H1 (cell line): ENCODE data around the gene GDI2. TPM values are rescaled to one million over a fixed set of nuclear protein-coding genes. Genes with fewer than 3 reads are reported as not detected.

Experiments used
- CTCF ChIA-PET: fragments of 300-600 bp; sonication (Branson Sonifier 250); formaldehyde crosslinking; loops from one replicate; lab custom pipeline; 2021; ENCODE audit not compliant: partially characterized antibody; lab: Charles Lee
- POLR2A ChIA-PET: fragments of 300-600 bp; sonication (Branson Sonifier 250); formaldehyde crosslinking; loops from one replicate; lab custom pipeline; 2021; ENCODE audit warnings: inconsistent platforms; ENCODE audit not compliant: partially characterized antibody; lab: Charles Lee
- DNase-seq, 2 experiments: peaks; one replicate each; pipeline versions ENCODE4 v3.0.0 to v3.0.0-alpha.2; 2010 to 2022; ENCODE audit warnings: low spot score in 2 of 2, low read depth in 1 of 2, mixed read lengths in 1 of 2
- FAIRE-seq: peaks from 2 replicates; lab custom pipeline; 2011; peaks lifted over from hg19 to GRCh38; lab: Jason Lieb, UNC
- H2AFZ ChIP-seq: 2 replicates; pipeline ENCODE4 v1.8.1; 2012; ENCODE audit warnings: low read length, inconsistent platforms
- H2AK5ac ChIP-seq: 2 replicates; pipeline ENCODE4 v1.6.1; 2013; ENCODE audit warnings: low read depth, low read length
- H2BK120ac ChIP-seq: replicated peaks from 2 replicates; pipeline ENCODE3; 2013; ENCODE audit warnings: low read depth, low read length, inconsistent platforms
- H2BK12ac ChIP-seq: 2 replicates; pipeline ENCODE4 v1.6.1; 2013; ENCODE audit warnings: low read depth, low read length
- H2BK15ac ChIP-seq: 2 replicates; pipeline ENCODE4 v1.6.1; 2013; ENCODE audit warnings: low read length
- H2BK20ac ChIP-seq: 2 replicates; pipeline ENCODE4 v1.6.1; 2013; ENCODE audit warnings: low read length
- H2BK5ac ChIP-seq: 2 replicates; pipeline ENCODE4 v1.6.1; 2013; ENCODE audit warnings: low read depth, low read length
- H3K14ac ChIP-seq: 2 replicates; pipeline ENCODE4 v1.6.1; 2013; ENCODE audit warnings: inconsistent platforms; ENCODE audit not compliant: insufficient read length
- H3K18ac ChIP-seq: 2 replicates; pipeline ENCODE4 v1.6.1; 2013; ENCODE audit warnings: low read length; ENCODE audit errors: extremely low read depth
- H3K23ac ChIP-seq: 2 replicates; pipeline ENCODE4 v1.6.1; 2013; ENCODE audit warnings: inconsistent platforms; ENCODE audit not compliant: insufficient read length
- H3K23me2 ChIP-seq: 2 replicates; pipeline ENCODE4 v1.6.1; 2013; ENCODE audit warnings: low read depth, low read length
- H3K27ac ChIP-seq: 2 replicates; pipeline ENCODE4 v1.6.1; 2011; ENCODE audit warnings: low read depth, low read length, inconsistent platforms
- H3K27me3 ChIP-seq, 4 experiments: replicated peaks in 1 of 4; 1 replicate in 1 of 4; 2 replicates in 3 of 4; pipeline versions ENCODE4 v1.6.1 to v1.8.1; 2011 to 2013; ENCODE audit warnings: low read length in 3 of 4, mild to moderate bottlenecking in 3 of 4, inconsistent platforms in 2 of 4, mixed read lengths in 2 of 4, moderate library complexity in 1 of 4; ENCODE audit not compliant: control insufficient read depth in 3 of 4, insufficient read depth in 3 of 4; ENCODE audit errors: extremely low read depth in 1 of 4
- H3K36me3 ChIP-seq, 4 experiments: 2 replicates each; pipeline versions ENCODE4 v1.6.1 to v1.8.1; 2011 to 2013; ENCODE audit warnings: mild to moderate bottlenecking in 4 of 4, low read length in 3 of 4, moderate library complexity in 2 of 4, control low read depth in 1 of 4, inconsistent platforms in 1 of 4; ENCODE audit not compliant: insufficient read depth in 4 of 4, control insufficient read depth in 2 of 4
- H3K4ac ChIP-seq: replicated peaks from 2 replicates; pipeline ENCODE3; 2013; ENCODE audit warnings: low read length, low read depth, mixed read lengths, inconsistent platforms; ENCODE audit not compliant: insufficient read length
- H3K4me1 ChIP-seq, 4 experiments: replicated peaks in 1 of 4; 1 replicate in 1 of 4; 2 replicates in 3 of 4; pipeline versions ENCODE4 v1.6.1 to v1.8.1; 2011 to 2013; ENCODE audit warnings: low read length in 3 of 4, inconsistent platforms in 2 of 4, mixed read lengths in 1 of 4; ENCODE audit not compliant: insufficient read depth in 4 of 4, control insufficient read depth in 3 of 4
- H3K4me2 ChIP-seq, 2 experiments: 2 replicates each; pipeline versions ENCODE4 v1.6.1 to v1.8.1; 2011 to 2013; ENCODE audit warnings: low read depth in 2 of 2, low read length in 2 of 2, control low read depth in 1 of 2, inconsistent platforms in 1 of 2, mild to moderate bottlenecking in 1 of 2; ENCODE audit not compliant: insufficient read depth in 1 of 2
- H3K4me3 ChIP-seq, 4 experiments: fragments of 200-600, 300-600 bp in 1 of 4; sonication (generic), shearing (Covaris generic), sonication (Bioruptor Twin) in 1 of 4; 2 replicates each; pipeline versions ENCODE4 v1.5.1 to v1.8.1; 2011 to 2016; ENCODE audit warnings: low read length in 4 of 4, low read depth in 3 of 4, control low read depth in 2 of 4, inconsistent platforms in 2 of 4, mild to moderate bottlenecking in 2 of 4, mixed read lengths in 1 of 4, moderate library complexity in 1 of 4; ENCODE audit not compliant: insufficient read depth in 2 of 4; ENCODE audit errors: extremely low read depth in 1 of 4
- H3K56ac ChIP-seq: replicated peaks from 2 replicates; pipeline ENCODE3; 2013; ENCODE audit warnings: low read depth, mild to moderate bottlenecking, mixed read lengths, low read length, inconsistent platforms; ENCODE audit not compliant: insufficient read length
- H3K79me1 ChIP-seq: 2 replicates; pipeline ENCODE4 v1.6.1; 2013; ENCODE audit warnings: low read depth, low read length, control low read depth
- H3K79me2 ChIP-seq, 2 experiments: 2 replicates each; pipeline versions ENCODE4 v1.6.1 to v1.8.1; 2012 to 2013; ENCODE audit warnings: low read length in 2 of 2, mild to moderate bottlenecking in 2 of 2, inconsistent platforms in 1 of 2; ENCODE audit not compliant: insufficient read depth in 2 of 2, control insufficient read depth in 1 of 2
- H3K9ac ChIP-seq, 4 experiments: replicated peaks in 1 of 4; 1 replicate in 1 of 4; 2 replicates in 3 of 4; pipeline versions ENCODE4 v1.6.1 to v1.8.1; 2011 to 2013; ENCODE audit warnings: low read depth in 3 of 4, low read length in 3 of 4, control low read depth in 2 of 4, mild to moderate bottlenecking in 2 of 4, moderate library complexity in 2 of 4, inconsistent platforms in 1 of 4; ENCODE audit errors: extremely low read depth in 1 of 4
- H3K9me3 ChIP-seq, 2 experiments: 2 replicates each; pipeline versions ENCODE4 v1.6.1 to v1.8.1; 2012 to 2013; ENCODE audit warnings: mild to moderate bottlenecking in 2 of 2, moderate library complexity in 2 of 2, control low read depth in 1 of 2, inconsistent platforms in 1 of 2, low read depth in 1 of 2, low read length in 1 of 2, mixed read lengths in 1 of 2; ENCODE audit not compliant: insufficient read depth in 2 of 2
- H4K20me1 ChIP-seq, 2 experiments: replicated peaks in 1 of 2; 2 replicates each; pipeline versions ENCODE3 to v1.8.1; 2011 to 2013; ENCODE audit warnings: inconsistent platforms in 2 of 2, low read length in 2 of 2, mild to moderate bottlenecking in 1 of 2; ENCODE audit not compliant: insufficient read depth in 2 of 2, control insufficient read depth in 1 of 2
- H4K5ac ChIP-seq: 2 replicates; pipeline ENCODE4 v1.6.1; 2013; ENCODE audit warnings: low read length, low read depth, mixed read lengths, inconsistent platforms; ENCODE audit not compliant: insufficient read length
- H4K8ac ChIP-seq: 2 replicates; pipeline ENCODE4 v1.8.0; 2013; ENCODE audit warnings: mild to moderate bottlenecking, moderate library complexity, low read length, inconsistent platforms; ENCODE audit not compliant: insufficient read depth; ENCODE audit errors: extremely low read depth
- H4K91ac ChIP-seq: replicated peaks from 2 replicates; pipeline ENCODE3; 2013; ENCODE audit warnings: low read length, mixed read lengths, inconsistent platforms; ENCODE audit not compliant: insufficient read length
- GTF2F1 ChIP-seq: IDR thresholded peaks from 2 replicates; pipeline ENCODE4 v1.6.1; 2012; ENCODE audit warnings: low read depth, low read length, improper control_type of control experiment, borderline replicate concordance
- HDAC6 ChIP-seq: IDR thresholded peaks from one replicate; pipeline ENCODE4 v1.7.1; 2012; ENCODE audit warnings: low read depth, mild to moderate bottlenecking, inconsistent platforms, low read length, moderate library complexity
- JUN ChIP-seq: IDR thresholded peaks from 2 replicates; pipeline ENCODE4 v1.6.1; 2011; ENCODE audit warnings: low read depth, mild to moderate bottlenecking, improper control_type of control experiment, low read length
- JUND ChIP-seq: IDR thresholded peaks from 2 replicates; pipeline ENCODE4 v1.6.1; 2011; ENCODE audit warnings: mild to moderate bottlenecking, improper control_type of control experiment, low read length
- NRF1 ChIP-seq: IDR thresholded peaks from 2 replicates; pipeline ENCODE4 v1.6.1; 2011; ENCODE audit warnings: mild to moderate bottlenecking, low read depth, low read length, improper control_type of control experiment
- RNF2 ChIP-seq: fragments of 200-900, 300-1000 bp; sonication (generic); IDR thresholded peaks from 2 replicates; pipeline ENCODE4 v1.7.1; 2016; ENCODE audit warnings: borderline replicate concordance, low read depth, mild to moderate bottlenecking, antibody characterized with exemption, low read length; ENCODE audit not compliant: poor library complexity, severe bottlenecking; ENCODE audit errors: missing control alignments
- TAF1 ChIP-seq: IDR thresholded peaks from 2 replicates; pipeline ENCODE4 v1.6.1; 2011; ENCODE audit warnings: mild to moderate bottlenecking, low read depth, low read length
- YY1 ChIP-seq: IDR thresholded peaks from 2 replicates; pipeline ENCODE4 v1.6.1; 2011; ENCODE audit warnings: low read depth, mild to moderate bottlenecking, low read length
- ZNF274 ChIP-seq: IDR thresholded peaks from 2 replicates; pipeline ENCODE4 v1.7.0; 2012; ENCODE audit warnings: low read length, borderline replicate concordance; ENCODE audit errors: extremely low read depth
- WGBS, 2 experiments: shearing (Covaris generic) in 1 of 2; methylation state at CpG; one replicate each; pipeline versions ENCODE4 v1.1.6 to v1.1.7; 2013 to 2015; ENCODE audit warnings: low lambda C conversion rate in 2 of 2, mixed read lengths in 2 of 2, inconsistent platforms in 1 of 2, low coverage in 1 of 2, missing lambda C conversion rate in 1 of 2; ENCODE audit not compliant: insufficient replicate concordance in 2 of 2, insufficient coverage in 1 of 2, insufficient read length in 1 of 2; ENCODE audit errors: extremely low coverage in 1 of 2, missing lambda C conversion rate in 1 of 2; 5-methylcytosine and 5-hydroxymethylcytosine counted together
- polyA plus RNA-seq, 7 experiments: library from polyadenylated mRNA; depleted of rRNA in 3 of 7; stranded (reverse) in 5 of 7; unstranded in 2 of 7; fragments of >200 nt in 5 of 7; fragments of 200-250 nt in 2 of 7; gene quantifications; 1 replicate in 5 of 7; 2 replicates in 1 of 7; 4 replicates in 1 of 7; pipeline versions ENCODE4 v1.2.1 to v1.2.3, GENCODE V29; 2011 to 2013; ENCODE audit warnings: missing spikeins in 2 of 7, mixed read lengths in 2 of 7
- total RNA-seq: library from RNA; stranded (reverse); fragmentation: NEBNext Ultra II Directional; extraction: Animal tissue kit (Norgen Biotek cat#: 25700); gene quantifications from 2 replicates; pipeline ENCODE4 v1.2.1, GENCODE V29; 2021
- TF ChIP-seq, protein P1 (sequence below): IDR thresholded peaks from 2 replicates; pipeline ENCODE4 v1.6.1; 2011; ENCODE audit warnings: low read length, improper control_type of control experiment
- TF ChIP-seq, protein P2 (sequence below): IDR thresholded peaks from 2 replicates; pipeline ENCODE4 v1.6.1; 2012; ENCODE audit warnings: inconsistent platforms

GDI2 gene
- total and polyA plus RNA-seq, 2 of the 8 experiments (the other 6 are each of a cell fraction or from before 2014, with no cell fraction given), result 168 to 385 TPM

DNA sequence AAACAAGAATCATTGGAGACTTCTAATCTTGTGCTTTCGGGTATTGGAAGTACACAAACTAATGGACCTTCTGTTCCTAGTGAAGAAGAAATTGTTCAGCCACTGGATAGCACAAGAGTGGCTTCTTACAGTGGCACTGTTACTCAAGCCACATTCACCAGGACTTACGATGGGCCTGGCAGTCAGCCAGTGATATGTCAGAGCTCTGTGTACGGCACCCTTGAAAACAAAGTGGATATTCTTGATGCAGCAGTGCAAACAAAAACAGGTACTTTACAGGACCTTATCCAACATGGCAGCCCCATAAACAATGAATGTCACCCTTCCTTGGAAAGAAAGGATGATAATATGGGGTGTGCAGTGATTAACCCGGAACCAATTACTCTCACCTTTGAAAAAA is 67.0 kb downstream of the GDI2 start:
- Histone ChIP-seq H2BK120ac (no peak overlapping the region), H2BK12ac (no peak overlapping the region), H2AK5ac (no peak overlapping the region), H3K56ac (no peak overlapping the region), H3K4me1 (peaks cover 0 to 2% (median under 1%) of the 10 kb centered on the region in 4 experiments; a peak in 2 of 7 replicates), H2BK5ac (no peak overlapping the region), H3K4ac (no peak overlapping the region), H3K27ac (no peak overlapping the region), H4K5ac (no peak overlapping the region), H3K4me2 (no peak overlapping the region), H3K18ac (no peak overlapping the region), H2BK20ac (no peak overlapping the region), H3K9me3 (no peaks in the 10 kb centered on the region), H4K20me1 (peaks cover 0 to 4% of the 10 kb centered on the region in 2 experiments)
- FAIRE-seq, result no peak
- TF ChIP-seq ZNF274, result no peak
- TF ChIP-seq, protein P1, sequence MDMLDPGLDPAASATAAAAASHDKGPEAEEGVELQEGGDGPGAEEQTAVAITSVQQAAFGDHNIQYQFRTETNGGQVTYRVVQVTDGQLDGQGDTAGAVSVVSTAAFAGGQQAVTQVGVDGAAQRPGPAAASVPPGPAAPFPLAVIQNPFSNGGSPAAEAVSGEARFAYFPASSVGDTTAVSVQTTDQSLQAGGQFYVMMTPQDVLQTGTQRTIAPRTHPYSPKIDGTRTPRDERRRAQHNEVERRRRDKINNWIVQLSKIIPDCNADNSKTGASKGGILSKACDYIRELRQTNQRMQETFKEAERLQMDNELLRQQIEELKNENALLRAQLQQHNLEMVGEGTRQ, result no peak
- no peak for TF ChIP-seq TAF1
- TF ChIP-seq, protein P2, sequence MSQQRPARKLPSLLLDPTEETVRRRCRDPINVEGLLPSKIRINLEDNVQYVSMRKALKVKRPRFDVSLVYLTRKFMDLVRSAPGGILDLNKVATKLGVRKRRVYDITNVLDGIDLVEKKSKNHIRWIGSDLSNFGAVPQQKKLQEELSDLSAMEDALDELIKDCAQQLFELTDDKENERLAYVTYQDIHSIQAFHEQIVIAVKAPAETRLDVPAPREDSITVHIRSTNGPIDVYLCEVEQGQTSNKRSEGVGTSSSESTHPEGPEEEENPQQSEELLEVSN, result no peak
- TF ChIP-seq HDAC6, result no peak
- no peak for TF ChIP-seq YY1
- no peak for TF ChIP-seq JUN
- TF ChIP-seq NRF1, result no peak
- no peak for TF ChIP-seq JUND
- no peak for TF ChIP-seq GTF2F1
- TF ChIP-seq RNF2, result no peak
- TF ChIP-seq, all 59 proteins: peak for 0
- CTCF ChIA-PET, result interaction anchor here (0.6 to 0.7 kb wide), 2 partner anchors 120 to 392 kb away, joined by 3 read pairs; no protein-coding TSS in a partner anchor
- POLR2A ChIA-PET, result interaction anchor here (0.5 to 1.2 kb wide), 2 partner anchors 21 to 68 kb away, joined by 3 read pairs; no protein-coding TSS in a partner anchor
- Histone ChIP-seq H3K27me3 (no peaks in the 10 kb centered on the region), H4K91ac (no peak overlapping the region), H3K23ac (no peak overlapping the region), H3K36me3 (peaks cover 3 to 54% (median 32%) of the 10 kb centered on the region in 4 experiments; a peak in 7 of 8 replicates), H3K4me3 (no peak overlapping the region), H3K79me2 (no peaks in the 10 kb centered on the region; a peak in 1 of 4 replicates), H3K14ac (no peak overlapping the region), H3K23me2 (no peaks in the 10 kb centered on the region), H4K8ac (no peak overlapping the region), H3K9ac (no peak overlapping the region), H2BK15ac (no peak overlapping the region), H2AFZ (no peak overlapping the region), H3K79me1 (no peaks in the 10 kb centered on the region)
- 92% methylated on average over 4 of the region's 4 CpGs; no CpG with 5 or more reads in 1 of the 2 experiments for whole genome bisulfite sequencing, 2 experiments
- no peak for DNase-seq
